ENCODE results near the gene NUP214.
"Not testable (repeated sequence)": the region's sequence is repeated elsewhere in the genome, so short reads cannot be mapped to it uniquely, and the experiment has no call there.

The NUP214 gene

DNA sequence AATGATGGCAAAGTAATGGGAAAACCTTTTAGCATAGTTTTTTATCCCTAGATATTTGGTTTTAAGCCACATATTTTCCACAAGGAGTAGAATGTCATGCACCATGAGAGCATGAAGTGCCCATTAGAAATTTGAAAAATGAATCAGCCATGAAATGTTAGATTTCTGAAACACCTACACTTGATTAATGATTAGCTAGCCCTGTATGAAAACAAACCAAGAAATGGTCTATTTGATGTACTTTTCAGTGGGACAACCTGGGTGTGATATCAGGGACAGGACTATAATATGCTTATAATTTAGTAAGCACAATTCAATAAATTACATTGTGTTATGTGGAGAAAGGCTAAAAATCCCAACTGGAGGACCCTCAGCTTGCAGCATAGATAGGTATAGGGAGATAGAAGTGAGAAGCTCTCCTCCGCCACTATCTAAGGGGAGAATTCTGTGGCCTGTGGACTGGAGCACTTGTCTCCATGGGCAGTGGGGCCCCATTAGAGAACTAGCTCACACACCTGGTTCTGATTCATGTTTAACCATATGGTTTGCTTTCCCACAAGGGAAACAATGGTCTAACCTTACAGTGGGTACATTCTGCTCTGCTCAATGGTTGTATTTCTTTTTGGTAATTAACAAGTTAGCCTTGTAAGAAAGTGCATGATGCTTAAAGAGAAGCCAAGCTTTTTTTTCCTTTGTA lies 35.2 kb downstream of the NUP214 start:
- no peak overlapping the region for H3K4me3 ChIP-seq (ENCODE audit: low read depth, low read length)

DNA sequence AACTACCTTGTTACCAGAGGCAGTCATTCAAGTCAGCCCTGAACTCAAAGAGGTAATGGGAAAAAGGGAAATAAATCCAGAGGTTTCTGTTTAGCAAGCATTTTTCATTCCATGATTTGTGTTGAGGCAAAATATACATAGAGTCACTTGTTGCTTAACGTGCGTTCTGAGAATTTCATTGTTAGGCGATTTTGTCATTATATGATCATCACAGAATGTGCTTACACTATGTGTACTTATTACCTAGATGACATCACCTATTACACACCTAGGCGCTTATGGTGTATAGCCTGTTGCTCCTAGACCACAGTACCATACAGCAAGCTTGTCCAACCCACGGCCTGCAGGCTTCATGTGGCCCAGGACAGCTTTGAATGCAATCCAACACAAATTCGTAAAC lies 36.2 kb downstream of the NUP214 start:
- H3K4me3 ChIP-seq (ENCODE audit: low read depth, low read length): no peak overlapping the region

DNA sequence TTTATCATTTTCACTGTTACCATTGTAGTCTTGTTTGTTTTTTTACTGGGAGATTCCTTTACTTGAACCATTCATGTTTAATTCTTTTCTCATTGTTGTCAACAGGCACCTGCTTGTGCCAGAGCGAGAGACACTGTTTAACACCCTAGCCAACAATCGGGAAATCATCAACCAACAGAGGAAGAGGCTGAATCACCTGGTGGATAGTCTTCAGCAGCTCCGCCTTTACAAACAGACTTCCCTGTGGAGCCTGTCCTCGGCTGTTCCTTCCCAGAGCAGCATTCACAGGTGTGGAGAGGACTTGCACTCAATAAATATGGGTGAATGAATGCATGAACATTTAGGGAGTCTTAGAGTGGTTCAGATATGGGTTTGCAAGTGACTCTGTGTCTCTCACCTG lies 37.5 kb downstream of the NUP214 start:
- H3K4me3 ChIP-seq (ENCODE audit: low read depth, low read length): no peak overlapping the region

DNA sequence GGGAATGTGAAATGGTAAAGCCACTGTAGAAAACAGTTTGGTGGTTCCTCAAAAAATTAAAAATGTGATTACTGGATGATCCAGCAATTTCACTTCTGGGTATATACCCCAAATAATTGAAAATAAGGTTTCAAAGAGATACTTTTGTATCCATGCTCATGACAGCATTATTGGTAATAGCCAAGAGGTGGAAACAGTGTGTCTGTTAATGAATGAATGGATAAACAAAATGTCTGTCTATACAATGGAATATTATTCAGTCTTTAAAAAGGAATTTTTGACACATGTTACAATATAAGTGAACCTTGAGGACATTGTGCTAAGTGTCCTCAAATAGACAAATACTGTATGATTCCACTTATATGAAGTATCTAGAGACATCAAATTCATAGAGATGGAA lies 40.1 kb downstream of the NUP214 start:
- no peak overlapping the region for H3K4me3 ChIP-seq (ENCODE audit: low read depth, low read length)

DNA sequence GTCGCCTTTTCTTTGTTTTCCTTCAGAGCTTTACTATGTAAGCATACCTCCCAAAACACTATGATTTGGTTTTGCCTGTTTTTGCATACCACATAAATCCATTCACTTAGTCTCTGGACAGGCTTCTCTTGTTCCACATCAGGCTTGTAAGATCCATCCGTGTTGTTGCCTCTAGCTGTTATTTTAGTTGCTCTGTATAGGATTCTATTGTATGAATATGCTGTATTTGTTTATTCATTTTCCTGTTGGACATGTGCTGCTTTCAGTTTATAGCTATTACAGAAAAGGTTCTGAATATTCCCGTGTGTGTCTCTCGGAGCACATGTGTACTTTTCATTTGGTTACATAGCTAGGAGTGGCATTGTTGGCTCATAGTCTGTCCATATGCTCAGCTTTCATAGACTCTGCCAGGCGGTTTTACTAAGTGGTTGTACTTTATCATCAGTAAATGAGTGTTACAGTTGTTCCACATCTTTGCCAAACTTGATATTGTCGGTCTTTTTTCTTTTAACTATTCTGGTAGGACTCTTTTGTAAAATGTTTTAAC lies 41.8 kb downstream of the NUP214 start:
- no peak overlapping the region for H3K4me3 ChIP-seq (ENCODE audit: low read depth, low read length)

DNA sequence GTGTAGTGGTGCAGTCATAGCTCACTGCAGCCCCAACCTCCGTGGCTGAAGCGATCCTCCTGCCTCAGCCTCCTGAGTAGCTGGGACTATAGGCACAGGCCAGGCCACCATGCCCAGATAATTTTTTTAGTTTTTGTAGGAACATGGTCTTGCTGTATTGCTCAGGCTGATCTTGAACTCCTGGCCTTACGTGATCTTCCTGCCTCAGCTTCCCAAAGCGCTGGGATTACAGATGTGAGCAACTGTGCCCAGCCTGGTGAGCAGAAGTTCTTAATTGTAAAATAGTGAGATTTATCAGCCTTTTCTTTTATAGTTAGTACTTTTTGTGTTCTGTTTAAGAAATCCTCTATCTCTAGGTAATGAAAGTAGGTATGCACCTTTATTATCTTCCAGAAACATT lies 42.5 kb downstream of the NUP214 start:
- H3K4me3 ChIP-seq (ENCODE audit: low read depth, low read length): no peak overlapping the region

DNA sequence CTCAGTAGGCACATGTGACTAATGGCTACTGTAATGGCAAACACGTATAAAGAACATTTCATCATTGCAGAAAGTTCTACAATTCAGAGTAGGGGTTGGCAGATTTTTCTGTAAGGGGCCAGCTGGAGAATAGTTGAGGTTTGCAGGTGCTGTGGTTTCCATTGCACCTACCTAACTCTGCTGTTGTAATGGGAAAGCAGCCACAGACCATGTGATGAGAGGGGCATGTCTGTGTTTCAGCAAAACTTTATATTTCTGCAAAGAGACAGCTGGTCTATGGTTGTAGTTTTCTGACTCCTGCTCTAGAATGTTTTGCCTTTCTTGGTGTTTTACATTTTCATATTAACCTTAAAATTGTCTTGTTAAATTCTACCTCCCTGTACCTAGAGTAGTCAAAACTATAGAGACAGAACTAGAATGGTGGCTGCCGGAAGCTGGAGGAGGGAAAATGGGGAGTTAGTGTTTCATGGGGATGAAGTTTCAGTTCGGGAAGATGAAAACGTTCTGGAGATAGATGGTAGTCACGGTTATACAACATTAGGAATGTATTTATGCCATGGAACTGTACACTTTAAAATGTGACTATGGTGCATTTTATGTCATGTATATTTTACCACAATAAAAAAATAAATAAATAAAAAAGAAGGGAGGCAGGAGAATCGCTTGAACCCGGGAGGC lies 44.3 kb downstream of the NUP214 start:
- H3K4me3 ChIP-seq (ENCODE audit: low read depth, low read length): no peak overlapping the region

DNA sequence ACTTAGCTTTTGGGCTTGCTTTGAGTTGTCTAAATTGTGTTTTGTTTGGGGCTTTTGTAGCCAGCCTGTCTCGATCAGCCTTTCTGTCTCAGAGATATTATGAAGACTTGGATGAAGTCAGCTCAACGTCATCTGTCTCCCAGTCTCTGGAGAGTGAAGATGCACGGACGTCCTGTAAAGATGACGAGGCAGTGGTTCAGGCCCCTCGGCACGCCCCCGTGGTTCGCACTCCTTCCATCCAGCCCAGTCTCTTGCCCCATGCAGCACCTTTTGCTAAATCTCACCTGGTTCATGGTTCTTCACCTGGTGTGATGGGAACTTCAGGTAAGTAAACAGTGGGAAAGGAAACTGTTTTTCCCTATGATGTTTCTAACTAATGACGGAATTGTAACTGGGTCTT lies 48.6 kb downstream of the NUP214 start:
- H3K4me3 ChIP-seq (ENCODE audit: low read depth, low read length): no peak overlapping the region

DNA sequence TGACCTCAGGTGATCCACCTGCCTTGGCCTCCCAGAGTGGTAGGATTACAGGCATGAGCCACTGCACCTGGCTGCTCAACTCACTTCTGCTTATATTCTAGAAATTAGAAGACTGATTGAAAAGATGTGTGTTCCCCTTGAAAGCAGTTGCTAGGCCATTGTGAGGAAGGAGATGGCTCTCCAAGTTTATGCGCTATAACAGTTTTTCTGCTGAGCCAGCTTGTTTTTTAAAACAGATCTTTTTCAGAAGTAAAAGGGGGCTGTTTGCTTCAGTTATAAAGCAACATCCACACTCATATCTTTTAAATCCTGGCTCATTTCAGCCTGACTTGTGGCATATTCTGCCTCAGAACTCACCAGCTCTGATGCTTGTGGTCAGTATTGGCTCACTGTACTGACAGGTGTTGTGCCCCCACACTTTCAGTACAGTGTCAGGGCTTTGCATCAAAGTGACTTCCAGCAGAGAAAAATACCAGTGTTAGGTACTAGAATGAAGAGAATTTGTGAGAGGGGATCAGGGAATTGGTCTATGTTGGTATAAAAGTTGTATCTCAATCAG lies 49.4 kb downstream of the NUP214 start:
- no peak overlapping the region for H3K4me3 ChIP-seq (ENCODE audit: low read depth, low read length)

DNA sequence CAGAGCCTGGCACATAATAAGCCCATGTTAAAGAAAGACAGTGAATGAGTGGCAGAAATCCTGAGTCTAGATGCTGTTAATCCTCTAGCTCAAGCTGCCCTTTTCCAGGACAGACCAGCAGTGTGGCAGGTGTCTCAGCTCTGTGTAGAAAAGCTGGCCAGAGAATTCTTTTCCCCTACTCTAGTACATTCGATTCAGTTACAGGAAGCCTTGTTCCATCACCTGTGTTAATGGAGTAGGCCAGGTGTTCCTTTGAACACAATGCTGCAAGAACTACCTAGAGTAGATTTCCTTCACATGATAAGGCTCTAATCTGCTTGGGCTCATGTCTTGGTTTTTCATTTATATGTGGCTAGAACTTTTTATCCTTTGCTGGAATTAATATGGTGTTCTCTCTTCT lies 52.5 kb downstream of the NUP214 start:
- H3K4me3 ChIP-seq (ENCODE audit: low read depth, low read length): no peak overlapping the region

DNA sequence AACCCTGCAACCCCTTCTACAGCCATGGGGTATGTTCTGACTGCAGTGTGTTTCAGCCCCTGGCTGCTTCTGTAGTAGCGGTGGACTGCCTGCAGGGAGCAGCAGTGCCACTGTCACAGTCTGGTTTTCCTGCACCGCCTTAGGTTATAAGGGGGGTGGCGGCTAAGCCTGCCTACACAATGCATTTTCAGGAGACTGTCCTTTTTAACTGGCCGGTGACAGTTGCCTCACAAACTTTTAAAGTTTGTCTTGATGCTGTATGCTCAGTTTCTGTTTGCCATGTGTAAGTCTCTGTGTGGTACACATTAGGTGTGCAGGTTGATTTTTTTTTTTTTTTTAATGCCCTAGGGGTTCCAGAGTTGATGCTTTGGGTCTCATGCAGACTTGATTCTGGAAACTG lies 53.0 kb downstream of the NUP214 start:
- no peak overlapping the region for H3K4me3 ChIP-seq (ENCODE audit: low read depth, low read length)

DNA sequence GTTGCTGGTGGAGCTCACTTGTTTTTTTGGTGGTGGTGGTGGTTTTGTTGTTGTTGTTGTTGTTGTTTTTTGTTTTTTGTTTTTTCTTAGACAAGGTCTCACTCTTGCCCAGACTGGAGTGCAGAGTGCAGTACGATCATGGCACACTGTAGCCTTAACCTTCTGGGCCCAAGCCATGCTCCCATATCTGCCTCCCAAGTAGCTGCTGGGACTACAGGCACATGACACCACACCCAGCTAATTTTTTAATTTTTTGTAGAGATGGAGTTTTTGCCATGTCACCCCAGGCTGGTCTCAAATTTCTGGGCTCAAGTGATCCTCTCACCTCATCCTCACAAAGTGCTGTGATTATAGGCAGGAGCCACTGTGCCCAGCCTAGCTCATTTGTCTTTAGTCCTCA lies 53.5 kb downstream of the NUP214 start:
- H3K4me3 ChIP-seq (ENCODE audit: low read depth, low read length): no peak overlapping the region

DNA sequence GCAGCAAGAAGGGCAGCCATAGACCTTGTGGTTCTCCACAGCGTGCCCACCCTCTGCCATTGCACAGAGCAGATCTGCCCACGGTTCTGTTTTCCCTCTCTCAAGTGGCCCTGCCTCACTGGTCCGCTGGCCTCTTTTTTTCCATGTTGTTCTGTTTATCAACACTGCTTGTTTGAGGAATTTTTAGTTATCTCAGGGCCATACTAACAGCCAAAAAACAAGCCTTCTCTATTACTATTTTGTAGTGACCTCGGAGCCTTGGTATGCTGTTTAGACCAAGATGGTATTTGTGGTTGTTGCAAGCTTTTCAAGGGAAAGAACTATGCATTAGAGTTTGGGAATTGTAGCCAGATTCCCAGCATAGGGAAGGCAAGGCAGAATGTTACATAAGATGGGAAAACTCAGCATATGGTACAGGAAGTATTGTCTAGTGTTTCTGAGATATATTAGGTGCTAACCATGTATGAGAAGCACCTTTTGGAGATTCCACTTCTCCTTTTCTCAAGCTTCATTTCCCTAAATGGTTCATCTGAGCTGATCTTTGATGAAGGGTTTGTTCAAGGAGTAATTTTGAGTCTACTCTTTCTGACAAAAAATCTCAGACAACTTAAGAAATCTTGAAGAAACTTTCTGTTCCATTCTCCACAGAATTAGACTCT lies 54.3 kb downstream of the NUP214 start:
- H3K4me3 ChIP-seq (ENCODE audit: low read depth, low read length): no peak overlapping the region

DNA sequence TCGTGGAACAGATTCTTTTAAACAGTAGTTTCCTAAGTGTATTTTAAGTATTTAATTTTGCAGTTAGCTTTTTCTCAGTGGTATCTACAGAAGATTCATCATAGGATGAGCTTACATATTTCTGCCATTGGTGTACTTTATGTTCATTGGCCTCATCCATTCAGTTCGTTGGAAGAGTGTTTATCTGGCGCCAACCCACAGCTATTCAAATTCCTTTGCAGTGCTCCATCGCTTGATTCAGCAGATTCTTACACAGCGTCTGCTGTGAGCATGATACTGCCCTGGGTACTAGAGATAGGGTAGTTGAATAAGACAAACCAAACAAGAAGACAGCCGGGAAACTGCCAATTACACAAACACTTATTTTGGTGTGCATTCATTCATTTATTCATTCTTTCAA lies 55.1 kb downstream of the NUP214 start:
- H3K4me3 ChIP-seq (ENCODE audit: low read depth, low read length): no peak overlapping the region

DNA sequence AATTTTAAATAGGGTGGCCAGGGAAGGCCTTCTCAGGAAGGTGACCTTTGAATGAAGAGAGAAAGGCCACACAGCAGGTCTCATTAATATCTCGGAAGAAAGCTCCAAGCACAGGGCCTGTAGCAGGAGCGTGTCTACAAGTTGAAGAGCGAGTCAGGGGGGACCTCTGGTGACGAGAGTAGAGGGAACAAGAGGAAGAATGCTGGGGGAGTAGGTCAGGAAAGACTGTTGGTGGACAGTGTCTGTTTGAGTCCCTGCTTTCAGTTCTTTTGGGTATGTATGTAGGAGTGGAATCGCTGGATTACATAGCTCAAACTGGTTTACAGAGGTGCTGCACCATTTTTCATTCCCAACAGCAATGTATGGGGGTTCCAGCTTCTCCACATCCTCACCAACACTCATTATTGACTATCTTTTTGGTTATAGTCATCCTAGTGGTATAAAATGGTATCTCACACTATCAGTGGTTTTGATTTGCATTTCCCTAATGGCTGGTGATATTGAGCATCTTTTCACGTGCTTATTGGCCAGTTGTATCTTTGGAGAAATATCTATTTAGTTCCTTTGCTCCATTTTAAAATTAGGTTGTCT lies 55.8 kb downstream of the NUP214 start:
- no peak overlapping the region for H3K4me3 ChIP-seq (ENCODE audit: low read depth, low read length)

DNA sequence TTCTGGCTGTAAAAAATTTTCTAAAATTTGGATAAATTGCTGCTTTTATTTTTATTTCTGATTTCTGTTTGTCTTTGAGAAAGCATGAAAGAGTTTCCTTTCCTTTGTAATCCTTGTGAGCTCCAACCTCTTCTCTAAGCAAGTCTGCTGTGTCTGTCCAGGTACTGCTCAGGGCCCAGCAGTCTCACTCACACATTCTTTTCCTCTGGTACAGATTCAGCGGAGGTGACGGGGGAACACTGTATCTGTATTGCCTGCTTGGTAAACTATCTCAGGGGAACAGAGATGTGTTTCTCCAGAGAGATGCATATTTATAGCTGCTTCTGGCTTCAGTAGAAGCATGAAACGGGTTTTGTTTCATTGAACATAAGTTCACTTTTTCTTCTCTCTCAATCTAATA lies 60.5 kb downstream of the NUP214 start:
- no peak overlapping the region for H3K4me3 ChIP-seq (ENCODE audit: low read depth, low read length)

DNA sequence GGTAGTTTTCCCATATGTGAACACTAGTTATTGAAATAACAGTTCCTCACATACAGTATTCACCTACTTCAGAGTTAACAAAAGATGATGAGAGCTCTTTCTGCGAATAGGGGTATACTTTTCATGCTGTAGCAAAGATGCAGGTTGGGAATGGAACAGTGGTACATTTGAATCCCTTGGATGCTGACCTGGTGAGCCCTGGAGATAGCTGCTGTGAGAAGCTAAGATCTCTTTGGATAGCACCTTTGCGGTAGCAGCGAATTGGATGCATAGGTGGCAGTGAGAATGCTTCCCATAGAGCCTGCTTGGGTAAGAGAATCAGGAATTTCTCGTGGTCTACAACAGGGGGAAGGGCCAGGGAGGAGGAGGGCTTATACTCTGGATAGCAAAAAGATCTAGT lies 61.2 kb downstream of the NUP214 start:
- H3K4me3 ChIP-seq (ENCODE audit: low read depth, low read length): no peak overlapping the region

DNA sequence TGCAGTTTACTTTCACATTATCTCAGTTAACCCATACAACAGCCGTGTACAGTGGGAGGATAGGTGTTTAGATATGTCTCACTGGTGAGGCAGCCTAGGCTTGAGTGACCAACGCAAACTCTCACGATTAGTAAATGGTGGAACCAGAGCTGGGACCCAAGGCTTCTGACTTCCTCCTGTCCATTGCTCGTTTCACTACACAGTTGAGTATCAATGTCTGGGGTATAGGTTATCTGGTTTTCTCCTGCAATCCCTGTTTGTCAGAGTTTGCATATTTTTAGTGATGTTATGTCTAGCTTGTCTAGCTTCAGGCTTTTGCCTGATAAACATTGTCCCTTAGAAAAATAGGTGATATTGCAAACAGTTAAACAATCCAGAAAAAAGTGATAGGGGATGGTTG lies 62.6 kb downstream of the NUP214 start:
- no peak overlapping the region for H3K4me3 ChIP-seq (ENCODE audit: low read depth, low read length)

DNA sequence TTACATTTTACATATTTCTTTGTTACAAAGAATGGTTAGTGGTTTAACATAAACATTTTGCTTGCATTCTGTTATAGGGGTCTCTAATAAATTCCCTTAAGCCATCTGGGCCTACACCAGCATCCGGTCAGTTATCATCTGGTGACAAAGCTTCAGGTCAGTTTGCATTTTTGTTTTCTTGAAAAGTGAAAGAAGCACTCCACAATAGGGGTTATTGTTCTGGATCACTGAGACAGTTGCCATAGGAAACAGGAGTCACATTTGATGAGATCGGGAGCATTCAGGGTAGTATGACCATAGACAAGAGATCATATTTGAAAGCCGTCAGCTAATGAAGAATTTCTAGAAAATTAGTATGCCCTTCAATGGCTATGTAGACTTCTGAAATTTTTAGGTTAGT lies 63.6 kb downstream of the NUP214 start:
- H3K4me3 ChIP-seq (ENCODE audit: low read depth, low read length): no peak overlapping the region

DNA sequence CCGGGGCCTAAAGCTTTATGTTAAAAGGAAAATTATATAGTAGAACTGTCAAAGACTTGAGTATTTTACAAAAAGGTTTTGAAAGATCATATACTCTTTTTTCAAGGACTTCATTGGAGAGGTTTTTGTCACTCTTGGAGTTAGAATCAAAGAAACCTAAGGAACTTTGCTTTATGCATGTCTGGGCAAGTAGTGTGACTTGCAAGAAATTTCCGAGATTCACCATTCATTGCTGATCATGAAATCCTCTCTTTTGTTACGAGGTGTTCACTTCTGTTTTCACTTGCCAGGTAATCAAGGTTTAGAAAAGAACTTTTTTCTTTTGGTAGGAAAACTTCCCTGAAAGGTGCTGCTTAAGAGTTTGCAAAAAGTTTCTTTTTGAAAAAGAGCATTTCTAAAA lies 64.8 kb downstream of the NUP214 start:
- no peak overlapping the region for H3K4me3 ChIP-seq (ENCODE audit: low read depth, low read length)

DNA sequence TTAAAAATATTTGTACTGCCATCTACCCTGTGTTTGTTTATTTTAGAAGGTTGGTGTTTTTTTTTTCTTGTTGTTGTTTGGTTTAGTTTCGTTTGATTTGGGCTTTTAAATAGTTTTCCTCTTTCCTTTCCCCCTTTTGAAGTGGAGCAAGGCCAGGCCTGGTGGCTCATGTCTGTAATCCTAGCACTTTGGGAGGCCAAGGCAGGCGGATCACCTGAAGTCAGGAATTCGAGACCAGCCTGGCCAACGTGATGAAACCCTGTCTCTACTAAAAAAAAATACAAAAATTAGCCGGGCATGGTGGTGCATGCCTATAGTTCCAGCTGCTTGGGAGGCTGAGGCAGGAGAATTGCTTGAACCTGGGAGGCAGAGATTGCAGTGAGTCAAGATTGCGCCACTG lies 65.6 kb downstream of the NUP214 start:
- not testable (repeated sequence) for H3K4me3 ChIP-seq (ENCODE audit: low read depth, low read length)
